Activated naive CD4-positive, alpha-beta T cell treated with anti-CD3 and anti-CD28 coated beads for 36 hours (primary cell): Measurements from ENCODE around the gene USP17L12. TPM values are rescaled to one million over a fixed set of nuclear protein-coding genes. Genes with fewer than 3 reads are reported as not detected.
"Not testable (repeated sequence)": the region's sequence is repeated elsewhere in the genome, so short reads cannot be mapped to it uniquely, and the experiment has no call there.

Experiments used
- CTCF ChIA-PET: fragments of 350-600 bp; sonication (Branson Sonifier 250); formaldehyde crosslinking; loops from one replicate; lab custom pipeline; 2021; ENCODE audit warnings: antibody characterized with exemption; lab: Charles Lee
- DNase-seq: peaks from one replicate; pipeline ENCODE4 v3.0.0-alpha.2; 2020
- H3K27ac Mint-ChIP-seq: one replicate; pipeline ENCODE4 v1.8.0; 2021; ENCODE audit warnings: mild to moderate bottlenecking, mixed read lengths
- H3K27me3 Mint-ChIP-seq: one replicate; pipeline ENCODE4 v1.8.0; 2021; ENCODE audit warnings: low read depth, mixed read lengths
- H3K36me3 Mint-ChIP-seq: one replicate; pipeline ENCODE4 v1.8.0; 2021; ENCODE audit warnings: low read depth, mixed read lengths
- H3K4me1 Mint-ChIP-seq: one replicate; pipeline ENCODE4 v1.8.0; 2021; ENCODE audit warnings: low read depth, mixed read lengths
- H3K4me3 Mint-ChIP-seq: one replicate; pipeline ENCODE4 v1.8.0; 2021; ENCODE audit warnings: mild to moderate bottlenecking, moderate library complexity, mixed read lengths
- H3K9me3 Mint-ChIP-seq: one replicate; pipeline ENCODE4 v1.8.0; 2021; ENCODE audit warnings: mixed read lengths
- intact Hi-C: fragments of 100-400 bp; cut with micrococcal nuclease; formaldehyde crosslinking; loops from one replicate; pipeline ENCODE4 v1.15.1; 2023
- total RNA-seq, 2 experiments: library from RNA; stranded (reverse); gene quantifications; one replicate each; pipeline ENCODE4 v1.2.3, GENCODE V29; 2021

Gene USP17L12, protein sequence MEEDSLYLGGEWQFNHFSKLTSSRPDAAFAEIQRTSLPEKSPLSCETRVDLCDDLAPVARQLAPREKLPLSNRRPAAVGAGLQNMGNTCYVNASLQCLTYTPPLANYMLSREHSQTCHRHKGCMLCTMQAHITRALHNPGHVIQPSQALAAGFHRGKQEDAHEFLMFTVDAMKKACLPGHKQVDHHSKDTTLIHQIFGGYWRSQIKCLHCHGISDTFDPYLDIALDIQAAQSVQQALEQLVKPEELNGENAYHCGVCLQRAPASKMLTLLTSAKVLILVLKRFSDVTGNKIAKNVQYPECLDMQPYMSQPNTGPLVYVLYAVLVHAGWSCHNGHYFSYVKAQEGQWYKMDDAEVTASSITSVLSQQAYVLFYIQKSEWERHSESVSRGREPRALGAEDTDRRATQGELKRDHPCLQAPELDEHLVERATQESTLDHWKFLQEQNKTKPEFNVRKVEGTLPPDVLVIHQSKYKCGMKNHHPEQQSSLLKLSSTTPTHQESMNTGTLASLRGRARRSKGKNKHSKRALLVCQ
- total RNA-seq, result not detected

DNA sequence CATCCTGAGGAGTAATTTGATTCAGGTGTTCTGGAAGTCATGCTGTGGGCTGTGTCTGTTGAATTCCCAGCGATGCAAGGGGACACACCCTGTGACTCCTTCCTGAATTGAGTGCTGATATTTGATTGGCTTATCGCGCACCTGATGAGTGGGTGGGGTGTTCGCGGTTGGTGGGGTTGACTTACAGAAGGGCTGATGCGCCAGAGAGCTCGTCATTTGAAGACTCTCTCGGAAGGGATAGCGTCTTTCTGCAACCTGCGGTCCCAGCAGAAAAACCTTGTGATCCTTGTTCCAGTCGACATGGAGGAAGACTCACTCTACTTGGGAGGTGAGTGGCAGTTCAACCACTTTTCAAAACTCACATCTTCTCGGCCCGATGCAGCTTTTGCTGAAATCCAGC is at the start of gene USP17L12:
Gene USP17L12, plus strand, starts transcription at position 301 of the 400 bp plus-strand sequence. Its CDS starts 0 bp downstream, at position 301.
- H3K4me3 Mint-ChIP-seq, CTCF ChIA-PET, H3K4me1 Mint-ChIP-seq, H3K27me3 Mint-ChIP-seq, intact Hi-C loops, H3K9me3 Mint-ChIP-seq, H3K36me3 Mint-ChIP-seq, H3K27ac Mint-ChIP-seq, DNase-seq: not testable (repeated sequence)

DNA sequence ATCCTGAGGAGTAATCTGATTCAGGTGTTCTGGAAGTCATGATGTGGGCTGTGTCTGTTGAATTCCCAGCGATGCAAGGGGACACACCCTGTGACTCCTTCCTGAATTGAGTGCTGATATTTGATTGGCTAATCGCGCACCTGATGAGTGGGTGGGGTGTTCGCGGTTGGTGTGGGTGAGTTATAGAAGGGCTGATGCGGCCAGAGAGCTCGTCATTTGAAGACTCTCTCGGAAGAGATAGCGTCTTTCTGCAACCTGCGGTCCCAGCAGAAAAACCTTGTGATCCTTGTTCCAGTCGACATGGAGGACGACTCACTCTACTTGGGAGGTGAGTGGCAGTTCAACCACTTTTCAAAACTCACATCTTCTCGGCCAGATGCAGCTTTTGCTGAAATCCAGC is 9.6 kb upstream of the USP17L12 start, which contains the start of gene USP17L10:
Gene USP17L10, plus strand, starts transcription at position 301 of the 400 bp plus-strand sequence. Its CDS starts 0 bp downstream, at position 301.
- H3K4me3 Mint-ChIP-seq, DNase-seq, CTCF ChIA-PET, H3K27me3 Mint-ChIP-seq, H3K36me3 Mint-ChIP-seq, H3K27ac Mint-ChIP-seq, H3K9me3 Mint-ChIP-seq, intact Hi-C loops, H3K4me1 Mint-ChIP-seq: not testable (repeated sequence)

DNA sequence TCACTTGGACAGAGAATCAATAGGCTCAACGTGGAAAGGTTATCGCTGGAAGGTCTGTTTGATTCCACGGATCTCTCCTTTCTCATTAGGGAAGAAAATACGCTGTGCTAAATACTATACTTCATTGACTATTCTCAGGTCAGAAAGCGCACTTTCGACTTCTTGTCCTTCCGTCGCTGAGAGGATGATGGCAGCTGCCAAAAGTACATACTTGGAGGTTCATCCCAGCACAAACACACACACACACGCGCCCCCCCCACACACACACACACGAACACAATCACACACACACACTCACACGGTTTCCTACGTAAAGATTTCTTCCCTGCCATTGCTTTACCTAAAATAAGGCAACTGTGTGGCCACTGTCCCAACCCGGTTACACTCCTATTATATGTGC is 5.3 kb upstream of the USP17L12 start:
- H3K4me3 Mint-ChIP-seq, H3K9me3 Mint-ChIP-seq, H3K27ac Mint-ChIP-seq, H3K4me1 Mint-ChIP-seq, H3K36me3 Mint-ChIP-seq, DNase-seq, CTCF ChIA-PET, intact Hi-C loops, H3K27me3 Mint-ChIP-seq: not testable (repeated sequence)

DNA sequence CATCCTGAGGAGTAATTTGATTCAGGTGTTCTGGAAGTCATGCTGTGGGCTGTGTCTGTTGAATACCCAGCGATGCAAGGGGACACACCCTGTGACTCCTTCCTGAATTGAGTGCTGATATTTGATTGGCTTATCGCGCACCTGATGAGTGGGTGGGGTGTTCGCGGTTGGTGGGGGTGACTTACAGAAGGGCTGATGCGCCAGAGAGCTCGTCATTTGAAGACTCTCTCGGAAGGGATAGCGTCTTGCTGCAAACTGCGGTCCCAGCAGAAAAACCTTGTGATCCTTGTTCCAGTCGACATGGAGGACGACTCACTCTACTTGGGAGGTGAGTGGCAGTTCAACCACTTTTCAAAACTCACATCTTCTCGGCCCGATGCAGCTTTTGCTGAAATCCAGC is 4.8 kb upstream of the USP17L12 start, which contains the start of gene USP17L11:
Gene USP17L11, plus strand, starts transcription at position 301 of the 400 bp plus-strand sequence. Its CDS starts 0 bp downstream, at position 301.
- intact Hi-C loops, DNase-seq, CTCF ChIA-PET: not testable (repeated sequence)

DNA sequence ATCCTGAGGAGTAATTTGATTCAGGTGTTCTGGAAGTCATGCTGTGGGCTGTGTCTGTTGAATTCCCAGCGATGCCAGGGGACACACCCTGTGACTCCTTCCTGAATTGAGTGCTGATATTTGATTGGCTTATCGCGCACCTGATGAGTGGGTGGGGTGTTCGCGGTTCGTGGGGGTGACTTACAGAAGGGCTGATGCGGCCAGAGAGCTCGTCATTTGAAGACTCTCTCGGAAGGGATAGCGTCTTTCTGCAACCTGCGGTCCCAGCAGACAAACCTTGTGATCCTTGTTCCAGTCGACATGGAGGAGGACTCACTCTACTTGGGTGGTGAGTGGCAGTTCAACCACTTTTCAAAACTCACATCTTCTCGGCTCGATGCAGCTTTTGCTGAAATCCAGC is 4.6 kb downstream of the USP17L12 start, which contains the start of gene USP17L13:
Gene USP17L13, plus strand, starts transcription at position 301 of the 400 bp plus-strand sequence. Its CDS starts 0 bp downstream, at position 301.
- H3K27ac Mint-ChIP-seq, H3K27me3 Mint-ChIP-seq, H3K4me1 Mint-ChIP-seq, intact Hi-C loops, H3K9me3 Mint-ChIP-seq, CTCF ChIA-PET, H3K36me3 Mint-ChIP-seq, H3K4me3 Mint-ChIP-seq, DNase-seq: not testable (repeated sequence)

More for the DNA sequence above, 4.8 kb upstream of the USP17L12 start, which contains the start of gene USP17L11:
- not testable (repeated sequence) for H3K4me1 Mint-ChIP-seq, H3K36me3 Mint-ChIP-seq, H3K27ac Mint-ChIP-seq, H3K9me3 Mint-ChIP-seq, H3K4me3 Mint-ChIP-seq, H3K27me3 Mint-ChIP-seq

DNA sequence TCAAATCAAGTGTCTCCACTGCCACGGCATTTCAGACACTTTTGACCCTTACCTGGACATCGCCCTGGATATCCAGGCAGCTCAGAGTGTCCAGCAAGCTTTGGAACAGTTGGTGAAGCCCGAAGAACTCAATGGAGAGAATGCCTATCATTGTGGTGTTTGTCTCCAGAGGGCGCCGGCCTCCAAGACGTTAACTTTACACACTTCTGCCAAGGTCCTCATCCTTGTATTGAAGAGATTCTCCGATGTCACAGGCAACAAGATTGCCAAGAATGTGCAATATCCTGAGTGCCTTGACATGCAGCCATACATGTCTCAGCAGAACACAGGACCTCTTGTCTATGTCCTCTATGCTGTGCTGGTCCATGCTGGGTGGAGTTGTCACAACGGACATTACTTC is 10.3 kb downstream of the USP17L12 start:
- H3K27me3 Mint-ChIP-seq, H3K9me3 Mint-ChIP-seq, DNase-seq, H3K4me1 Mint-ChIP-seq, H3K27ac Mint-ChIP-seq, H3K4me3 Mint-ChIP-seq, CTCF ChIA-PET, H3K36me3 Mint-ChIP-seq, intact Hi-C loops: not testable (repeated sequence)

DNA sequence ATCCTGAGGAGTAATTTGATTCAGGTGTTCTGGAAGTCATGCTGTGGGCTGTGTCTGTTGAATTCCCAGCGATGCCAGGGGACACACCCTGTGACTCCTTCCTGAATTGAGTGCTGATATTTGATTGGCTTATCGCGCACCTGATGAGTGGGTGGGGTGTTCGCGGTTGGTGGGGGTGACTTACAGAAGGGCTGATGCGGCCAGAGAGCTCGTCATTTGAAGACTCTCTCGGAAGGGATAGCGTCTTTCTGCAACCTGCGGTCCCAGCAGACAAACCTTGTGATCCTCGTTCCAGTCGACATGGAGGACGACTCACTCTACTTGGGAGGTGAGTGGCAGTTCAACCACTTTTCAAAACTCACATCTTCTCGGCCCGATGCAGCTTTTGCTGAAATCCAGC is 14.1 kb downstream of the USP17L12 start, which contains the start of gene USP17L15:
Gene USP17L15, plus strand, starts transcription at position 301 of the 400 bp plus-strand sequence. Its CDS starts 0 bp downstream, at position 301.
- CTCF ChIA-PET, intact Hi-C loops, H3K27ac Mint-ChIP-seq: not testable (repeated sequence)

DNA sequence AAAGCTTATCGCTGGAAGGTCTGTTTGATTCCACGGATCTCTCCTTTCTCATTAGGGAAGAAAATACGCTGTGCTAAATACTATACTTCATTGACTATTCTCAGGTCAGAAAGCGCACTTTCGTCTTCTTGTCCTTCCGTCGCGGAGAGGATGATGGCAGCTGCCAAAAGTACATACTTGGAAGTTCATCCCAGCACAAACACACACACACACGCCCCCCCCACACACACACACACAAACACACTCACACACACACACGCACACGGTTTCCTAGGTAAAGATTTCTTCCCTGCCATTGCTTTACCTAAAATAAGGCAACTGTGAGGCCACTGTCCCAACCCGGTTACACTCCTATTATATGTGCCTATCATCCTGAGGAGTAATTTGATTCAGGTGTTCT is 18.5 kb downstream of the USP17L12 start:
- H3K9me3 Mint-ChIP-seq, H3K36me3 Mint-ChIP-seq, H3K27me3 Mint-ChIP-seq, H3K27ac Mint-ChIP-seq, H3K4me1 Mint-ChIP-seq, intact Hi-C loops, H3K4me3 Mint-ChIP-seq, CTCF ChIA-PET, DNase-seq: not testable (repeated sequence)

More for the DNA sequence above, 14.1 kb downstream of the USP17L12 start, which contains the start of gene USP17L15:
- not testable (repeated sequence) for DNase-seq, H3K9me3 Mint-ChIP-seq, H3K36me3 Mint-ChIP-seq, H3K27me3 Mint-ChIP-seq, H3K4me3 Mint-ChIP-seq, H3K4me1 Mint-ChIP-seq

DNA sequence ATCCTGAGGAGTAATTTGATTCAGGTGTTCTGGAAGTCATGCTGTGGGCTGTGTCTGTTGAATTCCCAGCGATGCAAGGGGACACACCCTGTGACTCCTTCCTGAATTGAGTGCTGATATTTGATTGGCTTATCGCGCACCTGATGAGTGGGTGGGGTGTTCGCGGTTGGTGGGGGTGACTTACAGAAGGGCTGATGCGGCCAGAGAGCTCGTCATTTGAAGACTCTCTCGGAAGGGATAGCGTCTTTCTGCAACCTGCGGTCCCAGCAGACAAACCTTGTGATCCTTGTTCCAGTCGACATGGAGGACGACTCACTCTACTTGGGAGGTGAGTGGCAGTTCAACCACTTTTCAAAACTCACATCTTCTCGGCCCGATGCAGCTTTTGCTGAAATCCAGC is 23.6 kb downstream of the USP17L12 start, which contains the start of gene USP17L17:
Gene USP17L17, plus strand, starts transcription at position 301 of the 400 bp plus-strand sequence. Its CDS starts 0 bp downstream, at position 301.
- DNase-seq, H3K27ac Mint-ChIP-seq, H3K9me3 Mint-ChIP-seq, H3K27me3 Mint-ChIP-seq, CTCF ChIA-PET, intact Hi-C loops, H3K36me3 Mint-ChIP-seq, H3K4me3 Mint-ChIP-seq, H3K4me1 Mint-ChIP-seq: not testable (repeated sequence)

DNA sequence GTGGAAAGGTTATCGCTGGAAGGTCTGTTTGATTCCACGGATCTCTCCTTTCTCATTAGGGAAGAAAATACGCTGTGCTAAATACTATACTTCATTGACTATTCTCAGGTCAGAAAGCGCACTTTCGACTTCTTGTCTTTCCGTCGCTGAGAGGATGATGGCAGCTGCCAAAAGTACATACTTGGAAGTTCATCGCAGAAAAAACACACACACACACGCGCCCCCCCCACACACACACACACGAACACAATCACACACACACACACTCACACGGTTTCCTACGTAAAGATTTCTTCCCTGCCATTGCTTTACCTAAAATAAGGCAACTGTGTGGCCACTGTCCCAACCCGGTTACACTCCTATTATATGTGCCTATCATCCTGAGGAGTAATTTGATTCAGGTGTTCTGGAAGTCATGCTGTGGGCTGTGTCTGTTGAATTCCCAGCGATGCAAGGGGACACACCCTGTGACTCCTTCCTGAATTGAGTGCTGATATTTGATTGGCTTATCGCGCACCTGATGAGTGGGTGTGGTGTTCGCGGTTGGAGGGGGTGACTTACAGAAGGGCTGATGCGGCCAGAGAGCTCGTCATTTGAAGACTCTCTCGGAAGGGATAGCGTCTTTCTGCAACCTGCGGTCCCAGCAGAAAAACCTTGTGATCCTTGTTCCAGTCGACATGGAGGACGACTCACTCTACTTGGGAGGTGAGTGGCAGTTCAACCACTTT is 28.2 kb downstream of the USP17L12 start, which contains the start of gene USP17L18:
Gene USP17L18, plus strand, starts transcription at position 678 of the 728 bp plus-strand sequence. Its CDS starts 0 bp downstream, at position 678.
- H3K27me3 Mint-ChIP-seq, H3K9me3 Mint-ChIP-seq, H3K4me3 Mint-ChIP-seq, intact Hi-C loops, DNase-seq, H3K27ac Mint-ChIP-seq, CTCF ChIA-PET, H3K4me1 Mint-ChIP-seq, H3K36me3 Mint-ChIP-seq: not testable (repeated sequence)

DNA sequence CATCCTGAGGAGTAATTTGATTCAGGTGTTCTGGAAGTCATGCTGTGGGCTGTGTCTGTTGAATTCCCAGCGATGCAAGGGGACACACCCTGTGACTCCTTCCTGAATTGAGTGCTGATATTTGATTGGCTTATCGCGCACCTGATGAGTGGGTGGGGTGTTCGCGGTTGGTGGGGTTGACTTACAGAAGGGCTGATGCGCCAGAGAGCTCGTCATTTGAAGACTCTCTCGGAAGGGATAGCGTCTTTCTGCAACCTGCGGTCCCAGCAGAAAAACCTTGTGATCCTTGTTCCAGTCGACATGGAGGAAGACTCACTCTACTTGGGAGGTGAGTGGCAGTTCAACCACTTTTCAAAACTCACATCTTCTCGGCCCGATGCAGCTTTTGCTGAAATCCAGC is 33.1 kb downstream of the USP17L12 start, which contains the start of gene USP17L19:
Gene USP17L19, plus strand, starts transcription at position 301 of the 400 bp plus-strand sequence. Its CDS starts 0 bp downstream, at position 301.
- H3K27me3 Mint-ChIP-seq, H3K4me3 Mint-ChIP-seq, intact Hi-C loops, DNase-seq, H3K36me3 Mint-ChIP-seq, H3K27ac Mint-ChIP-seq, H3K4me1 Mint-ChIP-seq, CTCF ChIA-PET, H3K9me3 Mint-ChIP-seq: not testable (repeated sequence)

DNA sequence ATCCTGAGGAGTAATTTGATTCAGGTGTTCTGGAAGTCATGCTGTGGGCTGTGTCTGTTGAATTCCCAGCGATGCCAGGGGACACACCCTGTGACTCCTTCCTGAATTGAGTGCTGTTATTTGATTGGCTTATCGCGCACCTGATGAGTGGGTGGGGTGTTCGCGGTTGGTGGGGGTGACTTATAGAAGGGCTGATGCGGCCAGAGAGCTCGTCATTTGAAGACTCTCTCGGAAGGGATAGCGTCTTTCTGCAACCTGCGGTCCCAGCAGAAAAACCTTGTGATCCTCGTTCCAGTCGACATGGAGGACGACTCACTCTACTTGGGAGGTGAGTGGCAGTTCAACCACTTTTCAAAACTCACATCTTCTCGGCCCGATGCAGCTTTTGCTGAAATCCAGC is 37.9 kb downstream of the USP17L12 start, which contains the start of gene USP17L20:
Gene USP17L20, plus strand, starts transcription at position 301 of the 400 bp plus-strand sequence. Its CDS starts 0 bp downstream, at position 301.
- H3K9me3 Mint-ChIP-seq, intact Hi-C loops, CTCF ChIA-PET, H3K27ac Mint-ChIP-seq, H3K4me1 Mint-ChIP-seq, H3K4me3 Mint-ChIP-seq, DNase-seq, H3K36me3 Mint-ChIP-seq, H3K27me3 Mint-ChIP-seq: not testable (repeated sequence)
